GM18502 (cell line): ENCODE data around the gene EDEM1.

Experiments
- ATAC-seq: cut with Tn5 transposase; IDR thresholded peaks from one replicate; pipeline ENCODE4 v1.9.1; 2021; ENCODE audit warnings: mild to moderate bottlenecking; ENCODE audit not compliant: unreplicated experiment, poor library complexity

EDEM1 gene

DNA sequence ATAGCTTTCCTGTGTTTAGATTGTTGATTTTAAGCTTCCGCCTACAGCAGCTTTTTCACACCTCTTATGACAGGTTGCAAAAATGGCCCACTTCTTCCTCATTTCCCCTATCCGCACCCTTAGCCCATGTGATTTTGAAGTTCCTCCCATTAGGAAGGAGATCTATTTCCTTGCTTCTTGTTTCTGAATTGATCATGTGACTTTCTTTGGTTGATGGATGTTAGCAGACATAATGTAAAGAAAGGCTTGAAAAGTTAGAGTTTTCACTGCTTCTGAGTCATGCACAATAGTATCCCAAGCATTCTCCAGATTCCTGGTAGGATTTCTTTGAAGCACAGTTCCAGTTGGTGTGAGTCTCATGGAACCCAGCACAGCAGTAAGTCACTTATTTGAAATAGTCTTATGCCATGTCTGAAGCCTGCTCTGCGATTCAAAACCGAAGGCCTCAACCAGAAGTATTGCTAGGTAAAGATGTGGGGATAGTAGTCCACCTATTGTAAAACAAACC, 76.6 kb downstream of the EDEM1 start:
- ATAC-seq: no peak

DNA sequence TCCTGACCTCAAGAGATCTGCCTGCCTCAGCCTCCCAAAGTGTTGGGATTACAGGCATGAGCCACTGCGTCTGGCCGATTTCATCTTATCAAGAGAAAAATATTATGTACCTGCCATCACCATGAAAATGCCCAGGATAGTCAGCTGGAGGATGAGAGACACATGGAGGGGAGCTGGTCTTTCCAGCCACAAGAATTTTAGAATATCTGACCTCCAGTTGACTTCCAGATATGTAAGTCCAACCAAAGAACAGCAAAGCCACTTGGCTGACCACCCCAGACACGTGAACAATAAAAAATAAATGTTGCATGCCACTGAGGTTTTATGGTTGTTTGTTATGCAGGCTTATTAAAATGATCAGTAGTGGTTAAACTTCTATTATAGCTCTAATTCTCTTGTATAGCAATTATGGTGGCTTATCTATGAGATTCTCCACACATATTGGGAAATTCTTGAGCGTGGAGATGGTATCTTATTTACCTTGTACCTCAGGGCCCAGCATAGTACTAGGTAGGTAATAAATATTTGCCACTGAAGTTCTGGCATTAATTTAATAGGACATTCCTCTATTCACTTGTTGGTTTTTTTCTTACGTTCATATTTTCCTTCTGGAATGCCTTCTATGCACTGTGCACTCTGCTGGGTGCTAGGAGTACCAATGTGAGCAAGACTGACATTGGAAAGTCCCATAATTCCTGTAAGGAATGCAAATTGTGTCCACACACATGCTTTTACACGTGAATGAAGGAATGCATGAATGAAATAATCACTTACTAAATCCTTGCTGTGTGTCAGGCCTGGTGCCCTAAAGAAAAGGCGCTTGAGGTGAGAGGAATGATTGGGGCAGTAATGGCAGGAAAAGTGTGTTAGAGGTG, 77.6 kb downstream of the EDEM1 start:
- ATAC-seq: no peak

DNA sequence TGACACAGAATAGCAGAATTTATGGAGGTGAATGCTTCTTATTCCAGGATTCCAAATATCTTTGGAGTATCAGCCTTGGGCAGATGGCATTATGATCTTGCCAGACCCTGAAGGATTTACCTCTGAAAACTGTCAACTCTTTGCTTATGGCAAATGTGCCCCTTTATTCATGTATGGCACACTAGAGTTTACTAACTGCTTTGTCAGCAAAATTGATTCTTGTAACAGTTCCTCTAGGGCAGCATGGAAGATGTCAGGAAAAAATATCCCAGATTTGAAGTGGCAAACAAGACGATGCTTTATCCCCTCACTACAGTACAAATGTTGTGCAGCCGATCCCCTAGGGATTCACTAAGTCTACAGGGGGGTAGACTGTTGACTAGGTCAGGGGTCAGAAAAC, 79.7 kb downstream of the EDEM1 start:
- ATAC-seq: no peak

DNA sequence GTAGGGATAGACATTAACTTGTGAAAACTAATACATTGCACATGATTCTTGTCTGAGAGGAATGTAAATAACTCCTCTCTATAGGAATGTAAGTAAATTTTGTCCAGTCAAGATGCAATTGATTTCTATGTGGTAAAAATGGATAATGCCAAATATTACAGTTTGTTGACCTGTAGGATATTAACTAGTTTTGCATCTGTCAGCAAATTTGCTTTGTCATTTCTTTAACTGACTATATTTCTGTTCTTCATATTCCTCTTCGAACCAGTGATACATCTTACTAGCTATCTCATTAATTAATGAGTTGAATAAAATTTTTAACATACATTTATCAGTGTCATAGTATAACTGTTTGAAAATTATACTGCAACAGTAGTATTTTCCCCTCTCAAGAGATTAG, 80.4 kb downstream of the EDEM1 start:
- ATAC-seq: no peak
